Glomerular endothelial cell (primary cell): Measurements from ENCODE around the gene STX8. TPM values are rescaled to one million over a fixed set of nuclear protein-coding genes. Genes with fewer than 3 reads are reported as not detected.

Source experiments
- DNase-seq: peaks from one replicate; pipeline ENCODE4 v3.0.0-alpha.2; 2011; ENCODE audit warnings: low read depth, low spot score; ENCODE audit errors: extremely low read depth
- total RNA-seq: library from RNA; depleted of rRNA; stranded (reverse); fragments of >200 nt; gene quantifications from 2 replicates; pipeline ENCODE4 v1.2.3, GENCODE V29; 2015

The STX8 gene
- total RNA-seq, 1 donor from 2014 or later, result 81.6 TPM

DNA sequence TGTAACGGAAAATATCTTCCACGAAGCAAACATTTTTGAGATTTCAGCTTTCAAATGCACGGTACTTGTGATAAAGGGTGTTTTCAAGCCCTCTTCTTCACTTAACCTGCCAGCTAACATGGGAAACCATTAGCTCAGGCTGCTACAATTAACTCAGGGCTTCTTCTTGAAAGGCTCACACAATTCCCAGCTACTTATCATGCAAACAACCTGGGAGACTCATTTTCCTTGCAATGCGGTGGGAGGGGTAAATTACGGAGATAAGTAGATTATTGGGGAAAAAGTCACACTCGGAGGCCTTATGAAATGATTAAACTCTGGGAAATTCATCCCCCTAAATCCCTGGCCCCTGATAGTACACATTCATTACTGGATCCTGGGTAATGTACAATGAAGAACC lies 266.4 kb downstream of the STX8 start:
- no peak for DNase-seq

DNA sequence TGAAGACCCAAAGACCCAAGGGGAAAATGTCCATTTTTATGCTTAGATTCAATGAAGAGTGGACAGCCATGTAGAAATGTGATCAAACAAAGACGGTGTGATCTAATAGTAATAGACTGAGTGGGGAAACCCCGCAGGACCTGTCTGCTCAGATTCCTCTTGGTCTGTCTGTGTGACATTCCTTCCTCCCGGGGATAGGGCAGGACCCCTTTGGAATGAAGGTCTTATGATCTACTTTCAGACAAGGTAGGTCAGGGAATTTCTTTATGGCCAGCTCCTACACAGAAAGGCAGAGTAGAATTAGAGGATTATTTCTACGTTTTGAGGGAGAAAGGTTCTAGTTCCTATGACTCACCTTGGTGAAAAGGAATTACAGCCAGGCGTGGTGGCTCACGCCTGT lies 267.6 kb downstream of the STX8 start:
- no peak for DNase-seq

DNA sequence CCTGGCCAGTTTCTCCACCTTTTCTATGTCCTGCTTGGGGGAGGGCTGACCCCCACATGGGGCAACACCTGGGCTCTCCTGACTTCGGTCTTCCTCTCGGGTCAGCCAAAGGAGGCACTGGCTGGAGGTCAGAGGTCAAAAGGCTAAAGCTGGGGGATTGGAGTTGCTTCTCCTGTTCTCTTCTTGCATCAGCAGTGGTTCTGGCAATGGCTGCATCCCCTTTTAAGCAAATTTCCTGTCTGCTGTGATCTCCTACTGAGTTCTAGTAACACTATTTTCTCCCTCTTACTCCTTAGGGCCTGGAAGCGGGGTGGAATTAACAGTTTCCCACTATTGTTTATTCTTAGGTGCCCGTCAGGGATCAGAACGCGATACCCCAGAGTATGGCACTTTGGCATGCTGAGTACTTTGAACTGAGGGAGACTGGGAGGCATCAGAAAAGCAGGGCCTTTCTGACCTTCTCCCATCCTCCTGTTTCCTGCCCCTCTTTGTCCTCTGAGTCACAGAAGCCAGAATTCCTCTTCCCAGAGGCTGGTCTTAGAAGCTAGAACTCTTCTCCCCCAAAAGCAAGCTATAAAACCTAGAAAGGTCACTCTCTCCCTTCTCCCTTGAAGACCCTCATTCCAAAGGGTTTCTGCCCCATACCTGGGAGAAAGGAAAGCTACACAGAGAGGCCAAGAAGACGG lies 268.2 kb downstream of the STX8 start:
- DNase-seq, result no peak

DNA sequence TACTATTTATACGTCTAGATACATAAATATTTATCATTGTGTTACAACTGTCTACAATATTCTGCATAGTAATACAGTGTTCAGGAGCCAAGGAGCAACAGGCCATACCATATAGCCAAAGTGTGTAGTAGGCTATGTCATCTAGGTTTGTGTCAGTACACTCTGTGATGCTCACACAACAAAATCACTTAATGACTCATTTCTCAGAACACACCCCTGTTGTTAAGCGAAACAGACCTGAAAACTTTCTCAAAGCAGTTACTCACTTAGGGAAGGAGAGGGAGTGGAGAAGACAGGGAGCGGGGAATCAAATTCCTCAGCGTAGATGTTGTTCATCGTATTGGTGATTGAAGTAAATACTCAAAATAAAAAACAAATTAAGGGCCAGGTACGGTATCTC lies 269.5 kb downstream of the STX8 start:
- DNase-seq, result no peak

DNA sequence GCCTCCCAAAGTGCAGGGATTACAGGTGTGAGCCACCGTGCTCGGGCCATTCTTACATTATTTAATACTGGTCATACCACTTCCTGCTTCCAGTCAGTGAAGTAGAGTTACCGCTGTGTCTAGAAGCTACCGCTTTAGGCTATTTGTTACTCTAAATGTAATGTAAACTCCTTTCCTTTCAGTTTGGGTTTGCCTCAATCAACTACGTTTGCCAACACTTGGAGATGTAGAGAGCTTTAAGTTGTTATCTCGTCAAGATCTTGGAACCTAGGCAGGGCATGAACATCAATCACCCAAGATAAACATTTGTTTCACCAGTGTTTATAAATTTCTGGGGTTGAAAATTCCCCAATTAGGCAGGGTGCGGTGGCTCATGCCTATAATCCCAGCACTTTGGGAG lies 275.9 kb downstream of the STX8 start:
- DNase-seq, result no peak

DNA sequence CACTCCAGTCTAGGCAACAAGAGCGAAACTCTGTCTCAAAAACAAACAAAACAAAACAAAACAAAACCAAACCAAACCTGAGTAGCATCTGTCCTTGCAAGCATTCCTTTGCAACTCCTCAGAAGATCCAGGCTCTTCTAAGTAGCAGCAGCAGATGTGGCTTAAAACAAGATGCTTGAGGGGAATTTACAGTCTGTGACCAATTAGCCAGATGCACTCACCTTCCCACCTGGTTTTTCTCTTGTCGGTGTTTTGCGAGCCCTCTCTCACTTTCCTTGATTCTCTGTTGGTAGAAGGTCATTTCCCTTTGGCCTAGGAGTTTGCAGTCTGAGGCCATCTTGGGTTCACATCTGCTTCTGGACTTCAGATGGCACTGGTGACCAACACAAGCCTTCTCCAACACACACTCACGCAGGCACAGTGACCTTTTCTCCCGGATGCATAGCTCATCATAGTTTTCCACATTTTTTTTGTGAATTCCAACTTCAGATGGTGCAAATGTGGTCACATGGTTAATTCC lies 276.8 kb downstream of the STX8 start:
- DNase-seq, result no peak

DNA sequence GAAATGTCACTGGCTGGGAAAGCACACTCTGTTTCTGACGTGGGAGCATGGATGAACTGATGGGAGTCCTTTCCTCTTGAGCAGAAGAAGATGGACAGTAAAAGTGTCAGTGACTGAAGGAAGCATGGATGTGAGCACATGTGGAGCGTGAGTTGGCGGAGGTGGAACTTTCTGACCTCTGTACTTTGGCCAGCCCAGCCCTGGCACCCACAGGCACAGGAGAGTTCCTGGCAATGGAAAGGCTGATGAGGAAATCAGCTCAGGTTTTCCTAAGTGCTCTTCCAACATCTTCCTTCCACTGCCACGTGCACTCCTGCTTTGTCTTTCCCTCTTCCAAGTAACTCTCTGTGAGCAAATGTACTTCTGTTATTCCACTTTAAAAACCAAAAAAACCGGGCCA lies 277.5 kb downstream of the STX8 start:
- DNase-seq, result no peak

DNA sequence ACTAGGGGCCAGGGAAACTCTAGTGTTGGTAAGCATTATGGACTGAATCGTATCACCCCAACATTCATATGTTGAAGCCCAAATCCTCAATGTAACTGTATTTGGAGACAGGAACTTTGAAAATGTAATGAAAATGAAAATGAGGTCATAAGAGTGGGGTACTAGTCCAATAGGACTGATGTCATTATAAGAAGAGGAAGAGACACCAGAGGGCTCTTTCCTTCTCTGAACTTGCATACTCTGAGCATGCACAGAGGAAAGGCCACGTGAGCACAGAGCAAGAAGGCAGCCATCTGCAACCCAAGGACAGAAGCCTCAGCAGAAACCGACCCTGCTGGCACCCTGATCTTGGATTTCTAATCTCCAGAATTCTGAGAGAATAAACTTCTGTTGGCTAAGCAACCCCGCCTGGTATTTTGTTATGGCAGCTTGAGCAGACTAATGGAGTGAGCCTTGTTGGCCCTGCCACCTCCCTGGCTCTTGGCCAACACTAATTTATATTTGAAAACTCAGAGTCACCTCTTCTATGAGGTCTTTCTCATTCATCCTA lies 280.9 kb downstream of the STX8 start:
- no peak for DNase-seq

DNA sequence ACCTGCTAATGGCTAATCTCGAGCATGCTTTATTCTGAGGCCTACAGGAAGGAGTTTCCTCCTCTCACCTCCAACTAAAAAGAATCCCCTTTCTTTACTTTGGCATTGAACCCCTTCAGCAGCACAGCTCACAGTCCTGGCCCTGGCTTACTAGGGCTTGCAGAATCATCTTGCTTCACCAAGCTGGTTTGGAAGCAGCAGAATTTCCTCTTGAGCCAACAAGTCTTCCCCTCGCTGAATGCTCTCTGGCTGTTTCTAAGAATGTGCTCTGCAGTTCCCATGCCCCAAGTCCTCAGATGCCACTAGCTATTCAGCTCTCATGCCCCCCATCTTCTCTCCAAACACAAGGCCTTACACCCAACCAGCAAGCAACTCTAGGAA lies 283.1 kb downstream of the STX8 start:
- no peak for DNase-seq

DNA sequence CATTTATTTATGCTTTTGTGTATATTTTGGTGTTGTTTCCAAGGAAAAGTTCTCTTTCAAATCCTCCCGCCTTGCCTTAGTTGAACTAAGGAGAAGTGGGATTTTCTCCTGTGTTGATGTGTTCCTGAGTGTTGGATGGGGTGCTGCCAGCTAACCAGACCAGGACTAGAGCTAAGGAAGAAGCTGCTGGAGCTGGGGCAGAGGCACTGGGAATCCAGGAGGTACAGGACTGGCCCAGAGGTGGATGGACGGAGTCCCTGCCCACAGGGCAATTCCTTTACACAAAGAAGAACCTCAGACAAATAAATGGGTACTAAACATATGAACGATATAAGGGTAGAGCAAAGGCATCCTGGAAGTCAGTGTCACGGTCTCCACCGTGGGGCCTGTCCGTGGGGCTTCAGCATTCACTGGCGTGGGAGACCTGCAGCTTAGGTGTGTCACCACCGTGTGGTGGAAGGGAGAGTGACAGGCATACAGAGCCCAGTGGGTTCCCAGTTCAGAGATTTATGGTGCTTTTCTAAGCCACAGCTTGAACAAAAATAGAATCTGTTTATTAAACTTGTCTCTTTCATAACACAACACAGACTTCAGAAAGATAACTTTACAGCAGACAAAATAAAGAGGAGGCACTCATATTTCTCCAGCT lies 283.6 kb downstream of the STX8 start:
- no peak for DNase-seq

DNA sequence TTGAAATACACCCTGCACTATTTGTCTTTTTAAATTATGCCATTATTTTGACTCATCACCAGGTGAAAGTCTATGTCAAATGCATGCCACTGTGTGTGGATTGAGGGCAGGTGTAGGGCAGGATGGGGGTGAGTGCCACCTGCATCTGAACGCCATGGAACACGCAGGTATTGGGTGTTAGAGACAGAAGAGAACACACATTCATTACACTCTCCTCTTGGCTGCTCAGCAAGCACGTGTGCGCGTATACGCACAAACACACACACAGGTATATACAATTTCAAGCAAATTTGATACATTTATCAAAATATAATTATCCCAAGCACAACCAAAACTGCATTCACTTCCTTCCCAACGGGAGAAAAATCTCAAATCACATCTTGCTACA lies 285.4 kb downstream of the STX8 start:
- no peak for DNase-seq

DNA sequence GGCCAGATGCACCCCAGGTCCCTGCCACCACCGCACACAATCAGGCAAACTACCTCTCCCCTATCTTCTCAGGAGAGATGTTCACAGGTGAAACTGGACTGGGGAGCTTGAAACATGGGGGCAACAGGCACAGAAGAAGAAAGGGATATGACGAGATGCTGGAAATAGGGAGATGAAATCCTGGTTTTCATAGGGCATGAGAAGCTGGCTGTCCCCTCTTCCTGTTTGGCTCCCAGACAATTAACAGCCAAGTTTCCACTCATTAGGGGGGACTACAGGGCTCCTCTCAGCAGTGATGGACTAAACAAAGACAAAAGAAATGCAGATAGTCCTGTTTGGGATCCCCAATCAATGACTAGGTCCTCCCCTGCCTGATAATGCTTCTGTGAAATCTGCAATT lies 288.3 kb downstream of the STX8 start:
- DNase-seq, result no peak

DNA sequence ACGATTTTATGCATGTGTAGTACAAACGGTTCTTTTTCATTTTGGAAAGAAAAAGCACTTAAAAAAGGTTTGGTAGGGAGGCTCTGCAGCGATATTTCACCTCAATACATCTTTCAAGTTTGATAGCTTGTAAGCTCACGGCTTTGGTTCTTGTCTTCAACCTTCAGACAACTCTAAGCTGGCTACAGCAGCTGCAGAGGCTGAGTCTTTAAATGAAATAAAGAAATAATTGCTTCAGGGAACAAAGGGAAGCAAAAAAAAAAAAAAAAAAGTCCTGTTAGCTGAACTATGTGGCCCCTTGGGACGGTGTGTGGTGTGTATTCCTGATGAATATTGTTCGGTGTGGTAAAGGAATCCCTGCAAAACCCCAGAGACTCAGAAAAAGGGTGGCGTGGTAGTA lies 289.2 kb downstream of the STX8 start:
- no peak for DNase-seq

DNA sequence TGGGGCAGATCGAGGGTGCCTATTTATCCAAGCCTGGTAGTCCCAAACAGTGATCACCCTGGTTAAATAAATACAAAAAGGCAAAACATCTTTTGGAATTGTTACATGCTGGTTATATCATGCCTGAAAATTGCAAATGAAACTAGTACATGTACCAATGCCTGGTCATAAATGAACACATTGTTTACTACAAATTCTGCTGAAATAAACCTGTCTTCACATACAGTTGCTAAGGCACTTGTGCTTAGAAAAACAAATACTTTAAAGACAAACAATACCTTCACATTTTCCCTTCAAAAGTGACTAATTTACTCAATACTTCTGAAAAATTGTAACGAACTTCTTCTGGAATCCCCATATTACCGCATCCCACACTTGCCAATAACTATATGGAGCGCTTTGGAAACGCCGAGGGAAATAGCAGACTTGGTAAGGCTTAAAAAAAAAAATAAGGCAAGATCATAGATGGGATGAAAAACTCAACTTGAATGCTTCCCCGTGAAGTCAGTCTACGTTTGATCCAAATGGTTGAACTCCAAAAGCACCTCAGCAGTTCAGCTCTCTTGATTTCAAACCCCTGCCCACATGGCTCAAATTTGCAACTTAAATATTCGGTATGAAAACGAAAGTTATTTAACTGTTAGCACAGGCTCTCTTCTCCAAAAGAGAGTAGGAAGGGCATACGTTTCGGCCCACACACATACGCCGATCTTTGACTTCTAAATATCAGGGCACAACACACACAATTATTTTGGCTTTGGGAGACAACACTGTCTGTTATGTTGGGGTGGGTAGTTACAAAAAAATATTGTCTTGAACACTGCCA lies 289.8 kb downstream of the STX8 start:
- no peak for DNase-seq

DNA sequence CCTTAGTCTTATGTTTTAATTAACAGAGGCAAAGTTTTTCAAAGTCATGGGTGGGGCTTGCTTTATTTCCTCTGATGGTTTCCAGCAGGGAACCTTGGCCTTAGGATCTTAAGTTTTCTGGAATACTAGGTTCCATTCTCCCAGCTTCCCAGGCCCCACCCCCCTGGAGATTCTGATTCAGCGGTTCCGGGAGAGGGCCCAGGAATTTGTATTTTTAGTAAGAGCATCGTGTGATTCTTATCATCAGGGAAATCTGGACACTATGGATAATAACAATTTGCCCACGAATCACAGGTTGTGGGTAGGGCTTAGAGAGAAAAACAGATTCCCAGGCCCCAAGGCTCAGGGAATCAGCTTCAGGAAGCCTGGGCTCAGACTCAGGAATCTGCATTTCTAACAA lies 290.7 kb downstream of the STX8 start:
- no peak for DNase-seq

DNA sequence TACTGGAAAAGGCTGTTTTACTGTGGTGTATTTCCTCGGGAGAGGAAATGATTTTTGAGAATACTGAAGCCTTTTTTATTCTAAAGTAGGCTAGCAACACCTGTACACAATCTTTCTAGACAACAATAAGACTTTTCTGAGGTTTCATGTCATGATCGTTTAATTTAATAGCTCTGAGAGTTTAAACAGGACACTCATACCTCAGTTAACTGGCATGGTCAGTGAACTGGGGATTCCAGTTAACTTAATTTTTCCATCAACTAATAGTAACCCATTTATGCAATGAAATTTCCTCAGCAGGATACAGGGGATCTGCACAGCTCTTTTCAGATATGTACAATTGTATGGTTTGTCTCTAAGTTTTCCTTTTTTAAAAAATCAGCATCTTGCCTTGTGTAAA lies 291.7 kb downstream of the STX8 start:
- no peak for DNase-seq

DNA sequence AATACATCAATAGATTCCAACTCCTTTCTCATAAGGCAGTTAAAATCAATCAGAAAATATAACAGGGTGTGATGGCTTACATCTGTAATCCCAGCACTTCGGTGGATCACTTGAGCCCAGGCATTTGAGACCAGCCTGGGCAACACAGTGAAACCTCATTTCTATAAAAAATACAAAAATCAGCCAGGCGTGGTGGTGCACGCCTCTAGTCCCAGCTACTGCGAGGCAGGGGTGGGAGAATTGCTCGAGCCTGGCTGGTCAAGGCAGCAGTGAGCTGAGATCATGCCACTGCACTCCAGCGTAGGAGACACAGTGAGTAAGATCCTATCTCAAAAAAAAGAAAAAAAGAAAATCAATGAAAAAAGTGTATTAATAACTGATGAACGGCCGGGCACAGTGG lies 295.7 kb downstream of the STX8 start:
- DNase-seq, result no peak

DNA sequence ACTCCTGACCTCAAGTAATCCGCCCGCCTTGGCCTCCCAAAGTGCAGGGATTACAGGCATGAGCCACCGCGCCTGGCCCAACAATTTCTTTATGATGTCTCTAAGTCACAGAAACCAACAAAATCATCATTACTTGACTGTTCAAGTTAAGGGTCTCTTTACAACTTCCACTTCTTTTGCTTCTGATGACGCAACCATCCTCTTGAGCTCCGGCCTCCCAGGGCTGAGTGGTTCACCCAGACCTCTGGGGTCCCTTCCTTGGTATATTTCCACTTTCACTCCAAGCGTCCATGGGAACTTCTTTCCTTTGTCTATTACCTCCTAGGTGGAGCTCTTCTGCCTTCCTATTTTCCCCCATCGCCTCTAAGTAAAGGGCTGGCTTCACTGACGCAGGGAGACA lies 300.6 kb downstream of the STX8 start:
- no peak for DNase-seq

DNA sequence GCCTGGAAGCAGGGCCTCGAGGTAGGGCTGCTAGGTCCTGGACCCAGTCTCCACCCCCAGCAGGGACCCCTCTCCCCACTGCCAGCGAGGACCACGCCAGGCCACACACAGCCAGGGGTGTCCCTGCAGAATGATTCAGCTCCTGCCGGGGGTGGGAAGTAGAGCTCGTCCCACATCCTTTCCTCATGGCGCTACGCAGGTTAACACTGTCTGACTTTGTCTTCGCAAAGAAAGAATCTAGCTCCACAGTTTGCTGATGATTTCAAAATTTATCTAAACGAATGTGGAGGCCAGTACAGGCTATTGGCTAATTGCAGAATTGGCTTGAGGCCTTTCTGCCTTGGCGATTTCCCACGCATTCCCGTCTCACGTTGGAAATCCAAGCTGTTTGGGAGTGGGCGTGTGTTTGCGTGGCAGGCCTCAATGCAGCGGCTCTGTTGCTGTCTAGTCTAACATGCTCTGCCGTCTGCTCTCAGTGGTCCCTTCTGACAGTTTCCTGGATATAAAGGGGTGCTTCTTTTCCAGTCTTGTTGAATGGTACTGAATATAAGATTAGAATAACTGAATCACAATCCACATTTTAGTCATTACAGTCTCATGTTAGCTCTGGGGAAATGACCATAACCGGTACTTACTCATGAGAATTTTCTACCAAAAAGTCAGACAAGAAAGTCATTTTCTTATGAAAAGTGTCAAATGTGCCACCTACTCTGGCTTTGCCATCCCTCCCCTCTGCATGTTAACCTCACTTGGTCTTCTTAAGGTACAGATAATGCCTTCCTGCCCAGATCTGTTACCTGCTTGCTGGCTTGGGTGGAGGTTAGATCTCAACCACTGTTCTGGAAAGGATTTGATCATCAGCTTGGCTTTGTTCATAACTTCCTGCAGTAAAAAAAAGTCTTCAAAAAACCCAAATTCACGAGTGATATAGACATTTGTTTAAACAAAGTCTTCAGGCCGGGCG lies 301.9 kb downstream of the STX8 start:
- no peak for DNase-seq

DNA sequence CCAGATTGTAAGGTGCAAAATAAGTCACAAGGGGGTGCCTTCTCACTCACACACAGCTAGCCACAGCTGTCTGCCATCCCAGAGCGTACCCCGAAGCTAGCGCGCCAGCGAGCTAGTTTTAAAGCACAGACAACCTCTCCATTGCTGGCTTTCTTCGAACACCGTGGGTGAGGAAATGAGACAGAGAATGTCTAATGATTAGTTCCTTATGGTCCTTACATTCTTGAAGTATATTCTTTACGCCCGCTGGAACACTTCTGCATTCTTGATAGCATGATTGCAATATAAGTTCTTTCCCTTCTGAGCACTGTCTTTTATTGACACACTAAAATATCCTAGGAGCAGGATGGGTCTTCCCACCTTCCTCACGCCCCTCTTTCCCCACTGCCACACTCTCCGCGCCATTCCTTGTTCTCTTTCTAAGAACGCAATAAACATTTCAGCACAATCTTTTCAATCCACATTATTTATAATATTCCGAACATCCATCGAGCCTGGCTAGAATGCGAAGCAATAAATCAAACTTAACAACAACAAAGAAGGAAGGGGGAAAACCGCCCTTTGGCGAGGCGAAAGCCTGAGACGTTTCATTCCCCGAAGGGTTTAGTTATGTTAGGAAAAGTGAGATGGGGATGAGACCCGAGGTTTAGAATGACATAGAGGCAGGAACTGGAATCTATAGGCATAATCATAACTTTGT lies 303.0 kb downstream of the STX8 start:
- no peak for DNase-seq
